Measurements from ENCODE around the gene SLC15A2. TPM values are rescaled to one million over a fixed set of nuclear protein-coding genes. Genes with fewer than 3 reads are reported as not detected.

SLC15A2 gene
- total RNA-seq, 1 experiment from 2014 or later = 2.4 TPM

DNA sequence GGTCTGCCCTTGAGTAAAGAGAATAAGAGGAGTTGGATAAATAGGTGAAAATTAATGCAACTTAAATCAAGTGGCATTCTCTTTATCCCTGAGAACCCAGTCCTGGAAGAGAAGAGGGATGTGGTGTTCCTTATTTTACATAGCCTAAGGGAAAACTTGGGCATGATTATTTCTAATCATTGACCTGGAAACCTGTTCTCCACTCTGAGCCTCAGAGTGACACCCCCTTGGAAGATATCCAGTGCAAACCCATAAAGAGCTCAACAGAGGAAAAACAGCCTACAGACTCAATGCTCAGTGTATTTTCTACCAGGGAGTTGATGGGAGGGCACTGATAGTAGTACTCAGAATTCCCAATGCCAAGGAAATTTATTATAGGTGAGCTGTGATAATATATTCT is 22.0 kb downstream of the SLC15A2 start:
- H3K36me3 Mint-ChIP-seq (ENCODE audit: insufficient read depth in 1 of 3, low read depth in 3 of 3) = no peaks in the 10 kb centered on the region
- H3K27ac Mint-ChIP-seq = no peak overlapping the region
- H3K4me2 ChIP-seq (ENCODE audit: insufficient read depth, insufficient read length, low read length) = no peak overlapping the region
- no peak overlapping the region for H2BK5ac ChIP-seq (ENCODE audit: insufficient read length, low read length)
- no peak overlapping the region for H3K23ac ChIP-seq (ENCODE audit: insufficient read length, low read depth, low read length)
- H2BK120ac ChIP-seq (ENCODE audit: low read depth, low read length, poor library complexity, severe bottlenecking) = no peak overlapping the region
- H3K27ac ChIP-seq (ENCODE audit: insufficient read length, low read depth, low read length) = no peak overlapping the region
- H3K9ac ChIP-seq (ENCODE audit: extremely low read depth, insufficient read length, low read length) = no peak overlapping the region
- no peak overlapping the region for H2AK5ac ChIP-seq (ENCODE audit: insufficient read length, low read length)
- no peaks in the 10 kb centered on the region for H3K79me2 ChIP-seq (ENCODE audit: insufficient read depth, low read length)
- DNase-seq = no peak
- no peak overlapping the region for H2BK12ac ChIP-seq (ENCODE audit: insufficient read length, low read depth, low read length)
- no peaks in the 10 kb centered on the region for H3K9me3 ChIP-seq (ENCODE audit: control insufficient read depth, low read depth, low read length)
- no peak overlapping the region for H3K4ac ChIP-seq (ENCODE audit: low read depth, low read length)
- no peaks in the 10 kb centered on the region for H3K27me3 ChIP-seq (ENCODE audit: insufficient read depth, low read length)
- H2BK15ac ChIP-seq (ENCODE audit: low read depth, low read length) = no peak overlapping the region
- H3K9me3 Mint-ChIP-seq = no peaks in the 10 kb centered on the region; a peak in 1 of 5 replicates
- H3T11ph ChIP-seq (ENCODE audit: low read length) = no peak overlapping the region
- TF ChIP-seq, protein P1, sequence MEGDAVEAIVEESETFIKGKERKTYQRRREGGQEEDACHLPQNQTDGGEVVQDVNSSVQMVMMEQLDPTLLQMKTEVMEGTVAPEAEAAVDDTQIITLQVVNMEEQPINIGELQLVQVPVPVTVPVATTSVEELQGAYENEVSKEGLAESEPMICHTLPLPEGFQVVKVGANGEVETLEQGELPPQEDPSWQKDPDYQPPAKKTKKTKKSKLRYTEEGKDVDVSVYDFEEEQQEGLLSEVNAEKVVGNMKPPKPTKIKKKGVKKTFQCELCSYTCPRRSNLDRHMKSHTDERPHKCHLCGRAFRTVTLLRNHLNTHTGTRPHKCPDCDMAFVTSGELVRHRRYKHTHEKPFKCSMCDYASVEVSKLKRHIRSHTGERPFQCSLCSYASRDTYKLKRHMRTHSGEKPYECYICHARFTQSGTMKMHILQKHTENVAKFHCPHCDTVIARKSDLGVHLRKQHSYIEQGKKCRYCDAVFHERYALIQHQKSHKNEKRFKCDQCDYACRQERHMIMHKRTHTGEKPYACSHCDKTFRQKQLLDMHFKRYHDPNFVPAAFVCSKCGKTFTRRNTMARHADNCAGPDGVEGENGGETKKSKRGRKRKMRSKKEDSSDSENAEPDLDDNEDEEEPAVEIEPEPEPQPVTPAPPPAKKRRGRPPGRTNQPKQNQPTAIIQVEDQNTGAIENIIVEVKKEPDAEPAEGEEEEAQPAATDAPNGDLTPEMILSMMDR (conservative IDR thresholded peaks at IDR 0.05) = no peak
- H3K4me3 Mint-ChIP-seq = no peak overlapping the region
- H4K20me1 ChIP-seq (ENCODE audit: control insufficient read depth, insufficient read depth, insufficient read length) = no peaks in the 10 kb centered on the region
- no peak overlapping the region for H3K56ac ChIP-seq (ENCODE audit: insufficient read length, low read depth, low read length)
- no peak overlapping the region for H2BK20ac ChIP-seq (ENCODE audit: low read depth, low read length, poor library complexity, severe bottlenecking)
- H3K4me1 ChIP-seq (ENCODE audit: insufficient read depth, low read length) = no peaks in the 10 kb centered on the region
- no peak overlapping the region for H4K8ac ChIP-seq (replicated peaks; ENCODE audit: insufficient read length, low read depth, low read length)
- no peaks in the 10 kb centered on the region for H3K23me2 ChIP-seq (ENCODE audit: insufficient read length, low read depth, low read length, poor library complexity, severe bottlenecking)
- no peak overlapping the region for H4K5ac ChIP-seq (ENCODE audit: insufficient read length, low read depth, low read length)
- peaks cover 10 to 11% of the 10 kb centered on the region in 2 experiments for H3K4me1 Mint-ChIP-seq
- H3K18ac ChIP-seq (ENCODE audit: insufficient read length, low read depth, low read length) = no peak overlapping the region
- H3K27me3 Mint-ChIP-seq (ENCODE audit: low read depth) = no peaks in the 10 kb centered on the region
- H3K14ac ChIP-seq (ENCODE audit: insufficient read depth, low read length) = no peak overlapping the region
- no peaks in the 10 kb centered on the region for H3K79me1 ChIP-seq (ENCODE audit: insufficient read depth, low read depth, low read length, poor library complexity, severe bottlenecking)
- H4K91ac ChIP-seq (ENCODE audit: insufficient read length, low read depth, low read length) = no peak overlapping the region
- H2AFZ ChIP-seq (ENCODE audit: low read length) = no peak overlapping the region

Measured in H9 (cell line).